NT2/D1 (cell line): ENCODE data around the gene ATXN1.

Experiments
- SUZ12 ChIP-seq: IDR thresholded peaks from 2 replicates; pipeline ENCODE4 v1.6.1; 2011; ENCODE audit not compliant: insufficient read length, insufficient read depth; ENCODE audit errors: extremely low read depth
- ZNF274 ChIP-seq: IDR thresholded peaks from 2 replicates; pipeline ENCODE4 v1.6.1; 2011; ENCODE audit warnings: mild to moderate bottlenecking, low read depth, low read length

GRCh38 chr6:16518265-16518664 is 243.0 kb downstream of the ATXN1 start:
- no peak for TF ChIP-seq SUZ12
- TF ChIP-seq ZNF274, result no peak
